OCI-LY1 (cell line): ENCODE measurements around the gene ROBO4.

Experiments
- EZH2 ChIP-seq: fragments of 200-600 bp; sonication (generic), shearing (Covaris generic); IDR thresholded peaks from 2 replicates; pipeline ENCODE4 v1.8.0; 2017; ENCODE audit warnings: borderline replicate concordance, mixed run types, mild to moderate bottlenecking, antibody characterized with exemption, low read length, moderate library complexity, mixed read lengths
- TF ChIP-seq, protein P1 (sequence below): fragments of 200-600 bp; sonication (generic), shearing (Covaris generic); IDR thresholded peaks from 2 replicates; pipeline ENCODE4 v1.5.1; 2017; ENCODE audit warnings: mild to moderate bottlenecking, antibody characterized with exemption, low read length, moderate library complexity, mixed read lengths

DNA sequence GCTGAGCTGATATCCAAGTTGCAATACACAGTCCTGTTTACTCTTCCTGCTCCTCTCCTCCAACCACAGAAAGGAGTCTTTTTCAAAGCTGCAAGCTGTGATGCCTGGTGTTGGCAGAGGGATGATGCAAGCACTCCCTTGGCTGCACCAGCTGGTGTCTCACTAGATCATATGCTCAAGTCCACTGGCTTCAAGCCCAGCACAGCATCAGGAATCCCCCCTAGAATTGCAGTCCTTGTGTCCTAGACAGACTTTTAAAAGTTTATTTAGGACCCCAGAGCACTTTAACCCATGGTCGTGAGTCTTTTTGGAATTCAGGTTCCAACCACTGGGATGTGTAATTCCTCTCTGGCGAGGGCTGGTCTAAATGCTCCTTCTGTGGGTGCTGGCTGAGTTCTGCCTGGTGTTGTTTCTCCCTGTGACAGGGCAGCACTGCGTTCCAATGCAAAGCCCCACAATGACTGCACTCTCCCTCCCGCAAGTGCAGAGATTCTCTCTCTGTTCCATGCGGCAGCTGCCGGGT, 19.5 kb upstream of the ROBO4 start:
- TF ChIP-seq, protein P1, sequence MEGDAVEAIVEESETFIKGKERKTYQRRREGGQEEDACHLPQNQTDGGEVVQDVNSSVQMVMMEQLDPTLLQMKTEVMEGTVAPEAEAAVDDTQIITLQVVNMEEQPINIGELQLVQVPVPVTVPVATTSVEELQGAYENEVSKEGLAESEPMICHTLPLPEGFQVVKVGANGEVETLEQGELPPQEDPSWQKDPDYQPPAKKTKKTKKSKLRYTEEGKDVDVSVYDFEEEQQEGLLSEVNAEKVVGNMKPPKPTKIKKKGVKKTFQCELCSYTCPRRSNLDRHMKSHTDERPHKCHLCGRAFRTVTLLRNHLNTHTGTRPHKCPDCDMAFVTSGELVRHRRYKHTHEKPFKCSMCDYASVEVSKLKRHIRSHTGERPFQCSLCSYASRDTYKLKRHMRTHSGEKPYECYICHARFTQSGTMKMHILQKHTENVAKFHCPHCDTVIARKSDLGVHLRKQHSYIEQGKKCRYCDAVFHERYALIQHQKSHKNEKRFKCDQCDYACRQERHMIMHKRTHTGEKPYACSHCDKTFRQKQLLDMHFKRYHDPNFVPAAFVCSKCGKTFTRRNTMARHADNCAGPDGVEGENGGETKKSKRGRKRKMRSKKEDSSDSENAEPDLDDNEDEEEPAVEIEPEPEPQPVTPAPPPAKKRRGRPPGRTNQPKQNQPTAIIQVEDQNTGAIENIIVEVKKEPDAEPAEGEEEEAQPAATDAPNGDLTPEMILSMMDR: no peak
- TF ChIP-seq EZH2: no peak
